T-helper 22 cell (primary cell): ENCODE results near the gene ADPRM.

Source experiments
- DNase-seq: peaks from one replicate; pipeline ENCODE4 v3.0.0-alpha.2; 2020; ENCODE audit warnings: low read depth

ADPRM gene

DNA sequence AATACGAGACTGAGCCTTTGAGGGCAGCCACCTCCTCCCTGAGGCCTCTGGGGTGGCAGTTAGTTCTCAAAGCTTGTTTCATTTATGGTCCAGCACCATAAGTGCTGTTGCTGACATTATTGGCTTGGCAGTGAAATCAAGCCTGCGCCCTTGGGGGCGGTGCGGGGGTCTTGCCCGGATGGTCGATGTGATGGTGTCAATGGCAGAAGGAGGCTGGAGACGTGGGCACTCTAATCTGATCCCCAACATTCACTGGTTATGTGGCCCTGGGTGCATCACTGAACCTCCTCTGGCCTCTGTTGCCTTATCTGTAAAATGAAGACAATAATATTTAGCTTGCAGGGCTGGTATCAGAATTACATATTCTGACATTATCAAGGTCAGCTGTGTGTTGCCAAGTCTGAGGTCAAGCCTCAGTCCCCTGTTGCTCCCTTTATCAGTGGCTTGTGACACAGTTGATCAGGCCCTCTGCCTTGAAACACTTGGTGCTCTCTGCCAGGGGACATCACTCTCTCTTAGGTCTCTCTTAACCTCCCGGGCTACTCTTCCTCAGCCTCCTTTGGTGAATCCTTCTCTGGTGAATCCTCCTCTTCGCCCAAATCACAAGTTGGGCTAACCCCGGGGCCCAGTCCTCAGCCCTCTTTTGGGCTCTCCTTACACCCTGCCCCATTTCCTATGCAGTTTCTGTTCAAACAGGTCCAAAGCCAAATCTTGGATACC lies 44.2 kb downstream of the ADPRM start:
- no peak for DNase-seq

DNA sequence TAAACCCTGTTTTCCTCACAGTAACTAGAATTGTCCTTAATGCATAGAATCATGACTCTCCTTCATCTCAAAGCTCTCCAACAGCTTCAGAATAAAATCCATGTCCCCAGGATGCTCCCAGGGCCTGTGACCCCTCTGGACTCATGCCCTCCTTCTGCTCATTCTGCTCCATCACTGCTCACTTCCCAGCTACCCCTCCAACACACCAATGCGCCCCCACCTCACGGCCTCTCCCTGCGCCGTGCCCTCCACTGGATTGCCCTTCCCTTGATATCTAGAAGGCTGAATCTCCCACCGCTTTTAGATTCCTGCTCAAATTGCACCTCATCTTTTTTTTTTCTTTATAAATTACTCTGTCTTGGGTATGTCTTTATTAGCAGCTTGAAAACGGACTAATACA lies 45.0 kb downstream of the ADPRM start:
- DNase-seq, result no peak

DNA sequence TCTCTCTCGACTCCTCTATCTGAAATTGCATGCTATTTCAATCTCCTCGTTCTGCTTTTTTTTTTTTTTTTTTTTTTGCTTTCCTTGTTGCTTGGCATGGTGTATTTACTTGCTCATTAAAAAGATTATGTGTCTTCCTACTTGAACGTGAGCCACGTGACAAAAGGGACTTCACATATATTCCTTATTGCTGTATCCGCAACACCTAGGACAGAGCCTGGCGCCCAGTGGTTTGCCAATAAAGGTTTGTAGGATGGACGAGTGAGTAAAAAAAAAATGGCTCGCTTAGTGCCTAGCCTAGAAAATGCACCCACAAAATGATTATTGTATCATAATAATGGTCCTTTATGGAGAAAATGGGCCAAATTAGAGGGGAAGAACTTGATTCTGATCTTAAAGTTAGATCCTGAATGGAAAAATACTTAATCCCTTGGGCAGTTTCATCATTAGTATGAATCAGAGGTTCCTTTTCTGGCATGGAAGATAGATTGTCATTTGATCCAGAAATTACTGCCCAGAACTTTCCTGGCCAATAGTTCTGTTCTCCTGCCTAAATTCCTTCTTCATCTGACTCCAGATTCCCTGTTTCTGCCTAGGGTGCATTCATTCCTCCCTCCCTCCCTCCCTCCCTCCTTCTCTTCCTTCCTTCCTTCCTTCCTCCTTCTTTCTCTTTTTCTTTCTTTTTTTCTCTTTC lies 46.1 kb downstream of the ADPRM start:
- DNase-seq, result no peak

DNA sequence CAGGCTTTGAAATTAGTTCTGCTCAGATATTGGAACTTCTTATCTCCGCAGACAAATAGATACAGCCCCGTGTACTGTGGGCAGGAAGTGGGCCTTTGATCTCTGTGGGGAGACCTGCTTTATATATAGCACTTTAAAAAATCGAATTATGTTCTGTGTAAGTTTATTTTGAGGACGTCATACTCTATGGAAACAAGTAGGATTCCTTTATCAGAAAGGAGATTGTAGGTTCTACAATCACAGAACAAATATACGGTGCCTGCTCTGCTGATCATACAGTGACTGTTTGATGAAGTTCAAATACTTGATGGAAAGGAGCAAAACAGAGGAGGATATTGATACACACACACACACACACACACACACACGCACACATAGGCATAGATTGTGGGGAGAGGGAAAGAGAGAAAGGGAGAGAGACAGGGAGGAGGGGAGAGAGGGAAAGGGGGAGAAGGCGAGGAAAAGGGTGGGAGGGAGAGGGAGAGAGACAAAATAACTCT lies 47.2 kb downstream of the ADPRM start:
- DNase-seq, result no peak

DNA sequence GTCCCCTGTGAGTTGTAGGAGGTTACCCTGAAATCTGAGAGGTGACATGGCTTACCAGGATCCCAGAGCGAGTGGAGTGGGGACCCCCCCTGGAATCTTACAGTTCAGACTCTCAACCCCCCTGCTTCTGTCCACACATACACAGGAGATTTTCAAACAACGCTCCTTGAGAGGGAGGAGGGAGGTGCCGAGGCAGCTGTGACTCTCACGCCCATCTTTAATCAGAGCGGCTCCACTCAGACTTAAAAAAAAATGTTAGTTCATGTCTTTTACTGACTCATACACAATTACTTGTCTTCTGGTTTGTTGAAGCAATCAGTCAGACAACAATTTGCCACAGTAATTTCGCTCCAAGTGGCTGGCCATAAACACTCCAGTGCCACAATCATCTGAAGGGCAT lies 47.8 kb downstream of the ADPRM start:
- no peak for DNase-seq

DNA sequence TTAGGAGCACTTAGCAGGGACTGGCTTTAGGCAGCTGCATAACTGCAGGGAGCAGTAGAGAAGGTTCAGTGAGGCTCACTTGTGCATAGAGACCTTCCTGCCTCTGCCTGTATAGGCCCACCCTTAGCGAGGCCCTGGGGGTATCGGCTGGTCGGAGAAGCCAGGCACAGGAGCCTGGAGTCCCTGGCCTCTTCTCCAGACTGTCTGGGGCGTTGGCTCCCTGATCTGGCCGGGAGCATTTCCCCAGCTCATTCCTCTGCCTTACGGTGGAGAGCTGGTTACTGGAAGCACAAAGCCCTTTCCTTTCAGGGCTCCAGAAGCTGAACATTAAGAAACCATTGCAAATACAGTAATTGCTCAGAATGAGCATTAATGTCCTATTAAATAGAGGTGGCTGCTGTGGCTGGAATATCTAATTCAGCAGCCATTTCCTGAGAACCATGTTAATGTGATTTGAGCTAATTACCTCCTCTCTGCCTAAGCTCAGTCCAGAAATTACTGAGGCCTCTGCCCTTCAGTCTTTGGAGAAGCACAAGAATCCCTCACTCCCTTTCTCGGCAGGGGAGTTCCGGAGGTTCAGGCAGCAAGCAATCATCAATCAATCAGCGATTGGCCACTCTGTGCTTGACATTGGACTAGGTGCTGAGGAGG lies 51.3 kb downstream of the ADPRM start:
- no peak for DNase-seq

DNA sequence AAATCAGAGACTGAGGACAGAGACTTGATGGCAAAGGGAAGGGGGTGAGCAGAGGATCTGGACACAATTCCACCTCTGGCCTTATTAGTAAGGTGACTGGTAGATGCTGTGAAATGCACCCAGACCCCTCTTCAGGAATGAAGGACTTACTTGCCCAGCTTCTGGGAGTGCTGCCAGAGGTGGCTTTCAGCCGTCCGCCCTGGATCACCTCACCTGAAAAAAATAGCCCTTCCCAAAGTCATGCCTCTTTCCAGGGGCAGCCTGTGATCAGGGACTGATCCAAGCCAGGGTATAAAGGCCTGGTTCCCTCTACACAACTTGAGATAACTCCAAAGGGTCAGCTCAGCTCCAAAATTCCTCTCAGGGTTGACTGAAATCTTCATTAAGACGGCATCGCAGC lies 52.8 kb downstream of the ADPRM start:
- no peak for DNase-seq

DNA sequence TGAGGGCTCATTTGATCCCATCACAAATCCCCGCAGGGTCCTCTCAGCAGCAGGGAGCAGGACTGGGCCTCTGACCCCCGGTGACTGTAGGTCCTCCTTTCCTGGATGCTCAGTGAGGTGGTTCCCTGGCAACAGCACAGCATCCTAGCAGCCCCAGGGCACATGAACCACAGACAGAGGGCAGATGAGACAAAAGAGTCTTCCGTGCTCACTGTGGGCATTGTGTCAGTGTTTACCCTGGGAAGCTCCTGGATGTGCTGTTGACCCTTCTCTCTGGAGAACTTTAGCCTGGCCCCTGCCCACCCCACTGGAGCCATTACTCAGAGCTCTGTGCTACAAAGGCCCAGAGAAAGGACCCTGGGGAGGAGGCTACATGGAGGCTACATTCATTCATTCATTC lies 54.2 kb downstream of the ADPRM start:
- no peak for DNase-seq

DNA sequence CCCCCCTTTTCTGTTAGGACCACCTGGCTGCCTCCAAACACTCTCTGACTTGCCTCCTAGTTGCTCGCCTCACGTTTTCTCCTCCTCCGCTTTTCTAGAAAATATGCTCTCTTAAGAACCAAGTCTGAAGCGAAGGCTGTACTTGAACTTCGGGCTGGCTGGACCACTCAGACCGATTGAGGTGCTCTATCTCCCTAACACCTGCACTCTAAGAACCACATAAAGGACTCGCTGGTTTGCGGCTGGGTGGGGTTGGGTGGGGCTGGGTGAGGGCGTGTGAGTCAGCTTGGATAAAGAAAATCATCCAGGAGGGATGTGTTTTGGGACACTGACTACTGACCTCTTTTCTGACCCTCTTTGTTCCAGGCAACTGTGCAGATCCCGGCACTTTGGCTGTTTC lies 55.3 kb downstream of the ADPRM start:
- no peak for DNase-seq

DNA sequence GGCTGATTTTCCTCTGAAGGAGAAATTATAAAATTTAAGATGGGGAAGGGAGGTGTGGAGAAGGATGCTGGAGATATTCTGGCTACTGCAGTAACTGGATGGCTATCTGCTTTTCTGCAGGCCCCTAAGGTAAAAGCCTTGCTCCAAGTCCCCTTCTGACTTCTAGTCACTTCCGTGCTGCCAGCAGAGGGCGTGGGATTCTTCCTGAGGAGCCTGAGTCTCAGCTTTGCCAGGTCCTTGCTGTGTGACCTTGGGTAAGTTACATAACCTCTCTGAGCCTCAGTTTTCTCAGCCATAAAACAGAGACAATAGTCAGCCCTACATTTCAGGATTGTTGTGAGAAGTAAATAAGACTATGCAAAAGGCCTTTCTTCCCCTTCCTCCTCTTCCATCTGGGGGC lies 56.7 kb downstream of the ADPRM start:
- DNase-seq, result no peak

DNA sequence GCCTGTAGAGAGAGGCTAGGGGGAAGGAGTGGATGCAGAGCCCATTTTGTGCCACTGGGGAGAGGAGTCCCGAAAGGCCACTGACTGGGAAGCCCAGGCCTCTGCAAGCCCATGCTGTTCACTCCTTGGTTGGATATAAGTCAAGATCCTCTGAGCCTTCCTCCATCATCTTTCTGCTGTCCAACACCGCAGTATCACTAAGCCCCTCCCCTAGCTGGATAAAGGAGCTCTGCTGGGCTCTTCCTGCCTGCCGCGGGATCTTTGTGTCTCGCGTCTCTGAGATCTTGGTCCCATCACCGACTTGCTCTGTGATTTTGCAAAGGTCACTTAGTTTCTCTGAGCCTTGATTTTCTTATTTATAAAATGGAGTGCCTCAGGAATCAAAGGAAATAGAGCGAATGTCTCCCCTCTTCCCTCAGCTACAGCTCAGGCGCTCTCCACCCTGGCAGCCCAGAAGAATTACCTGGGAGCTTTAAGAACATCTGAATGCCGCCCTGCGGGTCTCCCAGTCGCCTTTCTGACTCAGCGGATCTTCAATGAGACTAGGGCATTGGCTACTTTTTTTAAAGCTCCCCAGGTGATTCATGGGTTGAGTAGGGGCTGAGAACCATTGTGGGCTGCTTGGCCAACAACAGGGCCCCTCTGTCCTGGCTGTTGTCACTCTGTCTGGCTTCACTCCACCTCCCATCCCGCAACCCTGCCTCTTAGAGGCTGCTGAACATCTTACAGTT lies 57.6 kb downstream of the ADPRM start:
- DNase-seq, result no peak

DNA sequence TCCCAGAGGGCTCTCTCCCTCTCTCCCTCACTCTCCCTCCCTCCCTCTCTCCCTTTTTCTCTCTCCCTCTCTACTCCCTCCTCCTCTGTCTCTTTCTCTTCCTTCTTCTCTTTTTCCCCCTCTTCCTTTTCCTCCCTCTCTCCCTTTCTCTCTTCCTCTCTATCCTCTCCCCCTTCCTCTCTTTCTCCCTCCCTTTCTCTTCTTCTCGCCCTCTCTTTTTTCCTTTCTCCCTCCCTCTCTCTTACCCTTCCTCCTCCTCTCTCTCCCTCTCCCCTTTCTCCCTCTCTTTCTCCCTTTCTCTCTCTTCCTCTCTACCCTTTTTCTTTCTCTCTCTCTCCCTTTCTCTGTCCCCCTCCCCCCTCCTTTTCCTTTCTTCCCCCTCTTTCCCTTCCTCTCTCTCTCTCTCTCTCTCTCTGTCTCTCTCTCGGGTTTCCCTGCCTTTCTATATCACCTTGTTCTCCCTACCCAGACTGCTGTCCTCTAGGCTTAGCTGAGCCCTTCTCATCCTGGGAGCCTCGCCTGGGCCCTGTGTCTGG lies 58.3 kb downstream of the ADPRM start:
- no peak for DNase-seq

DNA sequence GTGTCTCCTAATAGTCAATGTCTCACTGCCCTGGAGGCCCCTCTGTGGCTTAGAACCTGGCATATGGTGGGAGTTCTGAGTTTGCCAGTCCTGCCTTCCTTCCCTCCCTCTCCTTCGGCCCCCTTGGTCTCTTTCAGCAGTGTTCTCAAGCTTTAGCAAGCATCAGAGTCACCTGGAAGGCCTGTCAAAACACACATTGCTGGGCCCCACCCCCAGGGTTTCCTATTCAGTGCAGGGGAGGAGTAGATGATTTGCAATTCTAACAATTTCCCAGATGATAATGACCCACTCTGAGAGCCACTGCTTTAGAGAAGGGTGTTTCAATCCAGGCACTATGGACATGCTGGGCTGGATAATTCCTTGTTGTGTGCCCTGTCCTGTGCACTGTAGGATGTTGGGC lies 58.8 kb downstream of the ADPRM start:
- no peak for DNase-seq

DNA sequence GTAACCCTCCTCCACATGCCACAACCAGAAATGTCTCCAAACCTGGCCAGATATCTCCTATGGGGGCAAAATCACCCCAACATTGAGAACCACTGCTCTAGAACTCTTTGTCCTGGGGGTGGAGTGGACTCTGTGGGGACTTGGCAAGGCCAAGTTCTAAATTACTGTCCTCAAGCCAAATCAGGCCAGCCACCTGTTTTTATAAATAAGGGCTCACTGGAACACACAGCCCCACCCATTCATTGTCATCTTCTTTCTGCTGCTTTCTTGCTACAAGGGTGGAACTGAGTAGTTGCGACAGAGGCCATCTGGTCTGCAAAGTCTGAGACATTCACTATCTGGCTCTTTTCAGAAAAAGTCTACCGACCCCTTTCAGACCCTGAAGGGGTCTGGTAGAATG lies 59.2 kb downstream of the ADPRM start:
- no peak for DNase-seq

DNA sequence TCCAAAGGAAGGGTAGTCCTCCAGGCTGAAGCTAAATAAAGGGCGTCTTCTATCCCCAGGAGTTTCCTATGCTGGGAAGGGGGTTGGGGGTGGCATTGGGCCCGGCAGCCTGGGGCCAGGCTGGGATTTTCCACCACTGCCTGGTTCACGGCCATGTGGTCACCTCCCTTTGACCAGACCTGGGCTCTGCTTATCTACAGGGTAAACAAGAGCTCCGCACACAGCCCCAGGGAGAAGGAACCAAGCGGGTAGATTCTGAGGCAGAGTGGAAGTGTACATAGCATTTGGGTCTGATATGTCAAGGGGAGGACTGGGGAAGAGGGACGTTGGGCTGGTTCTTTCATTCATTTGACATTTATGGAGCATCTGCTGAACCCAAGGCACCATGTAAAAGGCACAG lies 59.7 kb downstream of the ADPRM start:
- no peak for DNase-seq

DNA sequence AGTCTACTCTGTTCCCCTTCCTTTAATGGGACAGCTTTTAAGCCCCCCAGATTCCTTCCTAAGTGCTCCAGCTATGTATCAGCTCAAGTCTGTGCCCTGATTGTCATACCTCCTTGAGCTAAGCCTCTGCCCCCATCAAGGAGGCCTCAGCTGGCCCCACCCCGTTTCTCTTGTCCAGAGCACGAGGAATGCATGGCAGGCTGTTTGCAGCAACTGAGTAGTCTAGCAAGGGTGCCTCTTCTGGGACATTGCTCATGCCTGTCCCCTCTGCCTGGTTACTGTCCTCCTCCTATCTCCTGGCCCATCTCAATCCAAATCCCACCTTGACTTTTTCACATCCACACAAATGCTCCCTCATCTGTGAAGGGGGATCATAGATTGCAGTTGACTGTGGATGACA lies 60.3 kb downstream of the ADPRM start:
- DNase-seq, result no peak

DNA sequence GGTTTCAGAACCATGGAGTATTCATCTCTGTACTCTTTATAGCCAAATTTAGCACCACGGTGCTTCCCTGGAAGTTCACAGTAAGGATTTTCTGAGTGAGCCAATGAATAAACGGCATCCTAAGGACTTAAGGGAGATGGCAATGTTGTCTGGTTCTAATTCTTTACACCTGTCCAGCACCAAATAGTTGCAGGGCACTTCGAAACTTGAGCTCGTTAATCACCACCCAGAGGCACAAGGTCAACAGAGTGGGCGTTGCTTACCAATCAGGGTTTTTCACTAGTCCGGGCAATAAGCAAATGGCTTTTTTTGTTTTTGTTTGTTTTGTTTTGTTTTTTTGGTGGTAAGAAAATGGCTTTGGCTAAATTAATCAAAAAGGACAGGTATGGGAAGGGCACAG lies 60.7 kb downstream of the ADPRM start:
- DNase-seq, result no peak
